ENCODE measurements around the gene SCAF11. TPM values are rescaled to one million over a fixed set of nuclear protein-coding genes. Genes with fewer than 3 reads are reported as not detected.

Gene SCAF11
- total and polyA plus RNA-seq, 2 donors from 2014 or later, result 21.0 to 129 TPM

GRCh38 chr12:45939759-45940158, 50.6 kb downstream of the SCAF11 start:
- intact Hi-C loops (cut with DNase I), result no loop called here
- TF ChIP-seq CTCF (IDR thresholded peaks at IDR 0.05; ENCODE audit: borderline replicate concordance, extremely low read depth, insufficient read depth), result no peak
- peaks cover 0 to 25% (median 4%) of the 10 kb centered on the region in 3 donors for H3K36me3 ChIP-seq (ENCODE audit: control insufficient read depth in 2 of 3, insufficient read depth in 3 of 3, low read length in 3 of 3)

GRCh38 chr12:45938566-45938965, 51.8 kb downstream of the SCAF11 start:
- DNase-seq (no peak), FAIRE-seq (no peak)
- intact Hi-C loops (cut with DNase I), result no loop called here
- peaks cover 0 to 17% (median 4%) of the 10 kb centered on the region in 3 donors for H3K36me3 ChIP-seq (ENCODE audit: control insufficient read depth in 2 of 3, insufficient read depth in 3 of 3, low read length in 3 of 3)
- H3K9me3 ChIP-seq (ENCODE audit: control insufficient read depth in 2 of 3, insufficient read depth in 1 of 3, low read length in 3 of 3), result no peaks in the 10 kb centered on the region
- H3K4me3 ChIP-seq (ENCODE audit: low read length in 3 of 3), result no peak overlapping the region
- no peak overlapping the region for H3K9ac ChIP-seq (ENCODE audit: low read length in 3 of 3)
- no peaks in the 10 kb centered on the region for H3K27me3 ChIP-seq (ENCODE audit: control insufficient read depth, insufficient read depth, low read length)
- no peak for TF ChIP-seq CTCF (IDR thresholded peaks at IDR 0.05; ENCODE audit: borderline replicate concordance, extremely low read depth, insufficient read depth)
- H3K27ac ChIP-seq (ENCODE audit: low read depth in 2 of 2, low read length in 2 of 2), result no peak overlapping the region
- peaks cover 0 to 4% (median 0%) of the 10 kb centered on the region in 3 donors for H3K4me1 ChIP-seq (ENCODE audit: control insufficient read depth in 2 of 3, insufficient read depth in 2 of 3, low read depth in 1 of 3, low read length in 3 of 3)

More at GRCh38 chr12:45939759-45940158, 50.6 kb downstream of the SCAF11 start:
- no peak overlapping the region for H3K4me3 ChIP-seq (ENCODE audit: low read length in 3 of 3)
- DNase-seq, result no peak
- no peaks in the 10 kb centered on the region for H3K27me3 ChIP-seq (ENCODE audit: control insufficient read depth, insufficient read depth, low read length)
- no peak overlapping the region for H3K9ac ChIP-seq (ENCODE audit: low read length in 3 of 3)
- no peaks in the 10 kb centered on the region for H3K9me3 ChIP-seq (ENCODE audit: control insufficient read depth in 2 of 3, insufficient read depth in 1 of 3, low read length in 3 of 3)
- H3K27ac ChIP-seq (ENCODE audit: low read depth in 2 of 2, low read length in 2 of 2), result no peak overlapping the region
- peaks cover 0 to 4% (median 0%) of the 10 kb centered on the region in 3 donors for H3K4me1 ChIP-seq (ENCODE audit: control insufficient read depth in 2 of 3, insufficient read depth in 2 of 3, low read depth in 1 of 3, low read length in 3 of 3)
- FAIRE-seq, result no peak

- Histone ChIP-seq H3K36me3 (ENCODE audit: control insufficient read depth in 2 of 3, insufficient read depth in 3 of 3, low read length in 3 of 3) (peaks cover 4 to 18% (median 8%) of the 10 kb centered on the region in 3 donors), H3K9me3 (ENCODE audit: control insufficient read depth in 2 of 3, insufficient read depth in 1 of 3, low read length in 3 of 3) (no peaks in the 10 kb centered on the region), H3K27ac (ENCODE audit: low read depth in 2 of 2, low read length in 2 of 2) (no peak overlapping the region), H3K4me1 (ENCODE audit: control insufficient read depth in 2 of 3, insufficient read depth in 2 of 3, low read depth in 1 of 3, low read length in 3 of 3) (peaks cover 0 to 4% (median 0%) of the 10 kb centered on the region in 3 donors), H3K9ac (ENCODE audit: low read length in 3 of 3) (no peak overlapping the region), H3K27me3 (ENCODE audit: control insufficient read depth, insufficient read depth, low read length) (no peaks in the 10 kb centered on the region), H3K4me3 (ENCODE audit: low read length in 3 of 3) (no peak overlapping the region)
- FAIRE-seq, result no peak
- intact Hi-C loops (cut with DNase I), result no loop called here
- no peak for TF ChIP-seq CTCF (IDR thresholded peaks at IDR 0.05; ENCODE audit: borderline replicate concordance, extremely low read depth, insufficient read depth)
- no peak for DNase-seq
Observed at GRCh38 chr12:45934956-45935355, 55.4 kb downstream of the SCAF11 start.

GRCh38 chr12:45933504-45933903, 56.9 kb downstream of the SCAF11 start:
- Histone ChIP-seq H3K36me3 (ENCODE audit: control insufficient read depth in 2 of 3, insufficient read depth in 3 of 3, low read length in 3 of 3) (peaks cover 6 to 19% (median 8%) of the 10 kb centered on the region in 3 donors), H3K9ac (ENCODE audit: low read length in 3 of 3) (no peak overlapping the region)
- intact Hi-C loops (cut with DNase I), result no loop called here

More at GRCh38 chr12:45933504-45933903, 56.9 kb downstream of the SCAF11 start:
- Histone ChIP-seq H3K9me3 (ENCODE audit: control insufficient read depth in 2 of 3, insufficient read depth in 1 of 3, low read length in 3 of 3) (no peaks in the 10 kb centered on the region), H3K27ac (ENCODE audit: low read depth in 2 of 2, low read length in 2 of 2) (no peak overlapping the region), H3K4me3 (ENCODE audit: low read length in 3 of 3) (no peak overlapping the region), H3K27me3 (ENCODE audit: control insufficient read depth, insufficient read depth, low read length) (no peaks in the 10 kb centered on the region), H3K4me1 (ENCODE audit: control insufficient read depth in 2 of 3, insufficient read depth in 2 of 3, low read depth in 1 of 3, low read length in 3 of 3) (peaks cover 0 to 4% (median 0%) of the 10 kb centered on the region in 3 donors)
- DNase-seq (no peak), FAIRE-seq (no peak)
- TF ChIP-seq CTCF (IDR thresholded peaks at IDR 0.05; ENCODE audit: borderline replicate concordance, extremely low read depth, insufficient read depth), result no peak
